Measurements from ENCODE around the gene PPP4R2. TPM values are rescaled to one million over a fixed set of nuclear protein-coding genes. Genes with fewer than 3 reads are reported as not detected.
"Not testable (repeated sequence)": the region's sequence is repeated elsewhere in the genome, so short reads cannot be mapped to it uniquely, and the experiment has no call there.

The PPP4R2 gene
- total RNA-seq, 1 experiment from 2014 or later, result 43.6 TPM

GRCh38 chr3:72977060-72977808, 19.4 kb upstream of the PPP4R2 start:
- DNase-seq (ENCODE audit: low read depth), result no peak

DNA sequence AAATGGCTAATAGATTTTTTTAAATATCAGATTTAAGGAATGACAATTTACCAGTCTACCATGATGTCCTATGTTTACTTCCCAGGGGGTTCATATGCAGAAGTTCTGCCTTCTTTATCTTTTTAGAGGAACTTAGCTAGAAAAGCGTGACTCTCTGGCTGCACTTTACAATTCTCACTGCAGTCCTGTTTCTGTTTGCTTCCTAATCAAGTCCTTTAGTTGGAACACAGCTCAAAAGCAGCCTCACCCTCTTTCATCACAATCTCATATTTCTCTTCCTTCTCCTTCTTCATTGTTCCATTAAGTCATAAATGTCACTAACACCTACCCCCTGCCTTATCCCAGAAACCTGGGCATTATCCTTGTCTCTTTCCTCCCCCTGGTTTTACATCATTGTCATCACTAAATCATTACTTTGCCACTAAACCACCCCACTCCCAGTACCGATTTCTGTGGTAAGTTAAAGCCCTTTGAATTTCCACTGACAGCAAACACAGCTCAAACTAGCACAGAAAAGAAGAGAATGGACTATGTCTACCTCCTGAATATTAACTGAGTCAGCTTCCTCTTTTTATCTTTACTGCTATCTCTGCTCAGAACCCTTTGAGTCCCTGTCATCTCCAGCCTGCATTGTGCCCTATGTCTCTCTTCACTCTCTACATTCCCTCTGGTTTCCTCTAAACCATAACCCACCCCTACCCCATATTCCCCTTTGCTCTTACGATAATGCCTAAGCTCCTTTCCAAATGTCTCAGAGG, 13.8 kb upstream of the PPP4R2 start:
- DNase-seq (ENCODE audit: low read depth), result no peak

- DNase-seq (ENCODE audit: low read depth), result no peak
These were observed 11.0 kb upstream of the PPP4R2 start for GRCh38 chr3:72985576-72985975.

- no peak for DNase-seq (ENCODE audit: low read depth)
These were observed 5.8 kb upstream of the PPP4R2 start for GRCh38 chr3:72990701-72991395.

DNA sequence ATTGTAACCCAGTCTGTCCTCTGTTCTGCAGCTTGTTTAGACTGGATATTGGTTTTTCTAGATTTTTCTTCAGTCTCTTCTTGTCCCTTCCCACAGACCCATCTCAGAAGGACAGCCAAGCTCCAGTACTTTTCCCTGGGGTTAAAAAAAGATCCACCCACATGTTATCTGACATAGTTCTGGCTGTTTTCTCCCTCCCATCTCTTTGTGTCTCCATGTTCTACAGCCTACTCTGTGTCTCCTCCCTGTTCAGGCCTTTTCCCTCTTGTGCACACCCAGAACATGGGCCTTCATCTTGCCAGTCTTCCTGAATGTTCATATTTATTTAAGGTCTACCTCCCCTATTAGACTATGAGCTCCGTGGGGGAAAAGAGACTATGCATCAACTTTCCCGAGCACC, 5.1 kb upstream of the PPP4R2 start:
- DNase-seq (ENCODE audit: low read depth), result no peak

- DNase-seq (ENCODE audit: low read depth), result no peak
These were observed 3.2 kb upstream of the PPP4R2 start for GRCh38 chr3:72993391-72993790.

- DNase-seq (ENCODE audit: low read depth), result no peak
These were observed 1.3 kb upstream of the PPP4R2 start for GRCh38 chr3:72995337-72995736.

DNA sequence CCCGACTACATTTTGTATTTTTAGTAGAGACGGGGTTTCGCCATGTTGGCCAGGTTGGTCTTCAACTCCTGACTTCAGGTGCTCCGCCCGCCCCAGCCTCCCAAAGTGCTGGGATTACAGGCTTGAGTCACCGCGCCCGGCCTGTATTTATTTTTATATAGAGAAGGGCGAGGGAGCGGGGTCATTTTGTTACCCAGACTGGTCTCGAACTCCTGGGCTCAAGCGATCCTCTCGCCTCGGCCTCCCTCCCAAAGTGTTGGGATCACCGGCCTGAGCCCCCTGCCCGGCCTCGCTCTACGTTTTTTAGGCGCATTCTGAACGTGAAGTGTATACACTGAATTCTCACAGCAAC, 514 bp upstream of the PPP4R2 start:
- DNase-seq (ENCODE audit: low read depth), result no peak

GRCh38 chr3:72997421-72997961, 880 bp downstream of the PPP4R2 start:
- peak; percentile 35 for DNase-seq (ENCODE audit: low read depth)

DNA sequence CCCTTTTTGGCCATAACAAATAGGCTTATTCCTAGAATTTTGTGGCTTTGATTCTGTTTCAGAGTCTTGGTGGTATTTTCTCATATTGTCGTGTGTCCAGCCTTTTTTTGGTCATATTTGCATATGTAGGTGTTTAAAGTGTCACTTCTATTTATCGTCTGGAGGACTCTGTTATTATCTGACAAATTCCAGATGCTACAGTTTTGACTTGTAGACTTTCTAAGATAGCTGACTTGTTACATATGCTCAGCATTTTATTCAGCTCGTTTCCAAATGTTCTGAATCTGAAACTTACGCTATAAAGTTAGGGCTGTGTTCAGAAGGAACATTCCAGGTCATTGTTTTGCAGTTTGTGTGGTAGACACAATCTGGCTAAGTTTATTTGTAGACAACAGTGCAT, 1.9 kb downstream of the PPP4R2 start:
- DNase-seq (ENCODE audit: low read depth), result no peak

DNA sequence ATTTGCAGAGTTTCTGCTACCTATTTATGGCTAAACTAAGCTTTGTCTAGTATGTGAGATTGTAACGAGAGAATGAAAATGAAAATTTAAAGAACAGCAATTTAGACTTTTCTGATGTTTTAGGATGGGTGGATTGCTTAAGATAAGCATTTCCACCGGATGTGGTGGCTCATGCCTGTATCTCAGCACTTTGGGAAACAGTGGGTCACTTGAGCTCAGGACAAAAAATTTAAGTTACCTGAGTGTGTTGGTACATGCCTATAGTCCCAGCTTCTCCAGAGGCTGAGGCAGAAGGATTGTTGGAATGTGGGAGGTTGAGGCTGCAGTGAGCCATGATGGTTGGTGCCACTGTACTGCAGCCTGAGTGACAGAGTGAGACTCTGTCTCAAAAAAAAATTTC, 3.3 kb downstream of the PPP4R2 start:
- no peak for DNase-seq (ENCODE audit: low read depth)

- DNase-seq (ENCODE audit: low read depth), result not testable (repeated sequence)
These were observed 6.4 kb downstream of the PPP4R2 start for GRCh38 chr3:73003050-73003449.

- DNase-seq (ENCODE audit: low read depth), result no peak
These were observed 7.7 kb downstream of the PPP4R2 start for GRCh38 chr3:73004316-73004715.

GRCh38 chr3:73007992-73008712, 11.5 kb downstream of the PPP4R2 start:
- DNase-seq (ENCODE audit: low read depth), result no peak

DNA sequence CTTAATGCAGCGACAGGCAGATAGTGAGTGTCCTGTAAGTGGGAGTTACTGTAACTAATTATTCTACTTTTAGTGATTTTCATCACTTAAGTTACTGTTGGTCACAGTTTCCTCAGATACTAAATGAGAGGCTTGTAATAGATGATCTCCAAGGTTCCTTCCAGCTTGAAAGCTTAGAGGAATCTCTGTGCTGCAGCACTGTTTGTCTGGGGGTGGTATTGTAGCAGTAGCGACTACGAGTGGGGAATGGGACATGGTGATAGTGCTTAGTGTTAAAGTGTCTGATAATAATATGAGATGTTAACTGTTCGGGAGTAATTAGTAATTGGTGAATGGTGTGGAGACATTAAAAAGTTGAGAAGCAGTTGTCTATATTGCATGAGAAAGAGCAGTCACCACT, 12.4 kb downstream of the PPP4R2 start:
- no peak for DNase-seq (ENCODE audit: low read depth)

GRCh38 chr3:73009750-73010149, 13.1 kb downstream of the PPP4R2 start:
- DNase-seq (ENCODE audit: low read depth), result no peak

DNA sequence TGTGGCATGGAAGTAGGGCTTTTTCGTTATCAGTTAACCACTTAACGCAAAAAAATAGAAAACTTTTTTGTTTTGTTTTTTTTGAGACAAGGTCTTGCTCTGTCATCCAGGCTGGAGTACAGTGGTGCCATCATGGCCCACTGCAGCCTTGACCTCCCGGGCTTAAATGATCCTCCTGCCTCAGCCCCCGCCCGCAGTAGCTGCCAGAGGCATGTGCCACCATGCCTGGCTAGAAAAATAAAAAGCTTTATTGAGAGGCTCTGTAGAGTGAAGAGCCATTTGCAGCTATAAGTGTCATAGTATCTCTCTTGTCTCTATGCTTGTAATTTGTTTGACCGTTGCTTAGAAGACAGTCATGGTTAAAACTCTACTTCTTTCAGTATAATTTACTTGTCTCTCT, 13.5 kb downstream of the PPP4R2 start:
- DNase-seq (ENCODE audit: low read depth), result no peak

DNA sequence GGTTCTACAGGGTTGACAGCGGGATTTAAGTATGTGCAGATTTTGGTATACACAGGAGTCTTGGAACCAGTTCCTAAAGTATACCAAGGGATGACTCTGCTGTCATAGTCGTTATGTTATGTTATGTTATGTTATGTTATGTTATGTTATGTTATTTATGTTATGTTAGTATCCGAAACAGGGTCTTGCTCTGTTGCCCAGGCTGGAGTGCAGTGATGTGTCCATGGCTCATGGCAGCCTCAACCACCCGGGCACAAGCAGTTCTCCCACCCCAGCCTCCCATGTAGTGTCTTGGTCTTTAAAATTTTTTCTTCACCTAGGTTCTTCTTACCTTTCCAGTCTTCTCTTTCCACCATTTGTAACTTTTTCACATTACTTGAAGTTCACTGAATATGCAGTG, 21.7 kb downstream of the PPP4R2 start:
- DNase-seq (ENCODE audit: low read depth), result no peak

- DNase-seq (ENCODE audit: low read depth), result no peak
These were observed 22.3 kb downstream of the PPP4R2 start for GRCh38 chr3:73018790-73019441.

- no peak for DNase-seq (ENCODE audit: low read depth)
These were observed 24.8 kb downstream of the PPP4R2 start for GRCh38 chr3:73021301-73021835.

- DNase-seq (ENCODE audit: low read depth), result no peak
These were observed 28.2 kb downstream of the PPP4R2 start for GRCh38 chr3:73024836-73025235.
